ENCODE measurements around the gene RGL1.

DNA sequence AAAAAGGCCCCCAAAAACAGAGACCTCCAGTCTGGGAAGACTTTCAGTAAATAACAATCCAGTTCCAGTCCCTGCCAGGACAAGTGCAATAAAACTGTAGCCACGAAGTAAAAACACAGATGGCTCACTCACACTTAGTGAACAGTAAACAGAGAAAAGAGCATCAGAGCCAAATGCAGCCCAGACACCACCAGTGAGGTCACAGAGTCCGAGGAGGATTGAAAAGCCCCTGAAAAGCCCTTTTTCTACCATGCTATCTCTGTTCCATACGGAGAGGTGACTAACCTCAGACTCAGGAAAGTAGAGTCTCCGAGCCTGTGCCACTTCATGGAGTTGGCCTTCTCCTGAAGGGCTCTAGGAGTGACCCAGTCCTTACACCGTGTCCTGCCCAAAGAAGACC, 148.1 kb downstream of the RGL1 start:
- no peak for TF ChIP-seq POLR2A (IDR thresholded peaks at IDR 0.05; ENCODE audit: low read depth, low read length)
- TF ChIP-seq, protein P1, sequence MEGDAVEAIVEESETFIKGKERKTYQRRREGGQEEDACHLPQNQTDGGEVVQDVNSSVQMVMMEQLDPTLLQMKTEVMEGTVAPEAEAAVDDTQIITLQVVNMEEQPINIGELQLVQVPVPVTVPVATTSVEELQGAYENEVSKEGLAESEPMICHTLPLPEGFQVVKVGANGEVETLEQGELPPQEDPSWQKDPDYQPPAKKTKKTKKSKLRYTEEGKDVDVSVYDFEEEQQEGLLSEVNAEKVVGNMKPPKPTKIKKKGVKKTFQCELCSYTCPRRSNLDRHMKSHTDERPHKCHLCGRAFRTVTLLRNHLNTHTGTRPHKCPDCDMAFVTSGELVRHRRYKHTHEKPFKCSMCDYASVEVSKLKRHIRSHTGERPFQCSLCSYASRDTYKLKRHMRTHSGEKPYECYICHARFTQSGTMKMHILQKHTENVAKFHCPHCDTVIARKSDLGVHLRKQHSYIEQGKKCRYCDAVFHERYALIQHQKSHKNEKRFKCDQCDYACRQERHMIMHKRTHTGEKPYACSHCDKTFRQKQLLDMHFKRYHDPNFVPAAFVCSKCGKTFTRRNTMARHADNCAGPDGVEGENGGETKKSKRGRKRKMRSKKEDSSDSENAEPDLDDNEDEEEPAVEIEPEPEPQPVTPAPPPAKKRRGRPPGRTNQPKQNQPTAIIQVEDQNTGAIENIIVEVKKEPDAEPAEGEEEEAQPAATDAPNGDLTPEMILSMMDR (IDR thresholded peaks at IDR 0.05; ENCODE audit: extremely low read depth in 1 of 2, insufficient read depth in 1 of 2, low read depth in 1 of 2, low read length in 2 of 2), result no peak
- no peak for TF ChIP-seq EZH2 (IDR thresholded peaks at IDR 0.05; ENCODE audit: borderline replicate concordance, low read depth, low read length, severe bottlenecking)
- no peak for TF ChIP-seq POLR2AphosphoS5 (IDR thresholded peaks at IDR 0.05; ENCODE audit: insufficient read depth, low read depth, low read length)
- TF ChIP-seq MYC (IDR thresholded peaks at IDR 0.05; ENCODE audit: low read depth, low read length), result no peak
- TF ChIP-seq JUN (IDR thresholded peaks at IDR 0.05; ENCODE audit: borderline replicate concordance, insufficient read depth, insufficient read length, low read depth), result no peak
- TF ChIP-seq, protein P2, sequence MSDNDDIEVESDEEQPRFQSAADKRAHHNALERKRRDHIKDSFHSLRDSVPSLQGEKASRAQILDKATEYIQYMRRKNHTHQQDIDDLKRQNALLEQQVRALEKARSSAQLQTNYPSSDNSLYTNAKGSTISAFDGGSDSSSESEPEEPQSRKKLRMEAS (IDR thresholded peaks at IDR 0.05; ENCODE audit: insufficient read depth, insufficient read length), result no peak

Data from endothelial cell of umbilical vein (primary cell).